Effector memory CD4-positive, alpha-beta T cell (primary cell): Measurements from ENCODE around the gene ARSK.

Source experiments
- DNase-seq, 3 donors: peaks; one replicate each; pipeline ENCODE4 v3.0.0-alpha.2; 2020
- H3K27ac ChIP-seq: 2 replicates; pipeline ENCODE4 v1.7.0; 2013; ENCODE audit warnings: mild to moderate bottlenecking, low read length, moderate library complexity; ENCODE audit not compliant: insufficient read depth, poor library complexity, severe bottlenecking
- H3K27me3 ChIP-seq: replicated peaks from 2 replicates; pipeline ENCODE4 v1.7.0; 2013; ENCODE audit warnings: mild to moderate bottlenecking, low read length; ENCODE audit not compliant: insufficient read depth, control insufficient read depth, poor library complexity, severe bottlenecking
- H3K36me3 ChIP-seq: 2 replicates; pipeline ENCODE4 v1.7.0; 2013; ENCODE audit warnings: mild to moderate bottlenecking, low read length, moderate library complexity; ENCODE audit not compliant: control insufficient read depth, insufficient read depth
- H3K4me1 ChIP-seq: 2 replicates; pipeline ENCODE4 v1.7.0; 2013; ENCODE audit warnings: low read length, mild to moderate bottlenecking; ENCODE audit not compliant: control insufficient read depth, insufficient read depth, poor library complexity, severe bottlenecking
- H3K4me3 ChIP-seq: 2 replicates; pipeline ENCODE4 v1.7.0; 2013; ENCODE audit warnings: low read length, low read depth, mild to moderate bottlenecking; ENCODE audit not compliant: insufficient read depth, poor library complexity, severe bottlenecking
- H3K9me3 ChIP-seq: 2 replicates; pipeline ENCODE4 v1.7.0; 2013; ENCODE audit warnings: mild to moderate bottlenecking, low read length, moderate library complexity; ENCODE audit not compliant: control insufficient read depth

ARSK gene

GRCh38 chr5:95654196-95654595 lies 99.3 kb downstream of the ARSK start:
- no peaks in the 10 kb centered on the region for H3K9me3 ChIP-seq

More at GRCh38 chr5:95654196-95654595, 99.3 kb downstream of the ARSK start:
- Histone ChIP-seq H3K27me3 (no peaks in the 10 kb centered on the region), H3K36me3 (peaks cover 17% of the 10 kb centered on the region), H3K27ac (no peak overlapping the region), H3K4me3 (no peak overlapping the region), H3K4me1 (no peaks in the 10 kb centered on the region)
- no peak for DNase-seq
